Activated CD8-positive, alpha-beta T cell treated with anti-CD3 and anti-CD28 coated beads for 36 hours (primary cell): ENCODE data around the gene PTBP1. TPM values are rescaled to one million over a fixed set of nuclear protein-coding genes. Genes with fewer than 3 reads are reported as not detected.

Source experiments
- ATAC-seq: fragments of 200-7000 bp; cut with Tn5 transposase; one replicate; pipeline ENCODE4 v1.10.0; 2021; ENCODE audit warnings: mild to moderate bottlenecking, moderate library complexity
- CTCF ChIA-PET: fragments of 350-600 bp; sonication (Branson Sonifier 250); formaldehyde crosslinking; loops from one replicate; lab custom pipeline; 2021; ENCODE audit warnings: antibody characterized with exemption; lab: Charles Lee
- POLR2A ChIA-PET: fragments of 350-600 bp; sonication (Branson Sonifier 250); formaldehyde crosslinking; loops from one replicate; lab custom pipeline; 2021; ENCODE audit warnings: antibody characterized with exemption; lab: Charles Lee
- DNase-seq: peaks from one replicate; pipeline ENCODE4 v3.0.0-alpha.2; 2020
- H3K27ac Mint-ChIP-seq: one replicate; pipeline ENCODE4 v1.8.0; 2021; ENCODE audit warnings: mild to moderate bottlenecking, mixed read lengths
- H3K27me3 Mint-ChIP-seq: one replicate; pipeline ENCODE4 v1.8.0; 2021; ENCODE audit warnings: mixed read lengths
- H3K36me3 Mint-ChIP-seq: one replicate; pipeline ENCODE4 v1.8.0; 2021; ENCODE audit warnings: low read depth, mixed read lengths
- H3K4me1 Mint-ChIP-seq: one replicate; pipeline ENCODE4 v1.8.0; 2021; ENCODE audit warnings: low read depth, mixed read lengths
- H3K4me3 Mint-ChIP-seq: one replicate; pipeline ENCODE4 v1.8.0; 2021; ENCODE audit warnings: mild to moderate bottlenecking, moderate library complexity, mixed read lengths
- H3K9me3 Mint-ChIP-seq: one replicate; pipeline ENCODE4 v1.8.0; 2021; ENCODE audit warnings: mixed read lengths
- intact Hi-C: fragments of 100-400 bp; cut with micrococcal nuclease; formaldehyde crosslinking; loops from one replicate; pipeline ENCODE4 v1.10.0; 2022
- total RNA-seq, 2 experiments: library from RNA; stranded (reverse); gene quantifications; one replicate each; pipeline ENCODE4 v1.2.3, GENCODE V29; 2021
- TF ChIP-seq, protein P1 (sequence below): fragments of 200-600 bp; IDR thresholded peaks from one replicate; pipeline ENCODE4 v1.8.0; 2022; ENCODE audit warnings: antibody characterized with exemption, mild to moderate bottlenecking

Gene PTBP1
- total RNA-seq, 2 experiments from 2014 or later, result 581 to 582 TPM

DNA sequence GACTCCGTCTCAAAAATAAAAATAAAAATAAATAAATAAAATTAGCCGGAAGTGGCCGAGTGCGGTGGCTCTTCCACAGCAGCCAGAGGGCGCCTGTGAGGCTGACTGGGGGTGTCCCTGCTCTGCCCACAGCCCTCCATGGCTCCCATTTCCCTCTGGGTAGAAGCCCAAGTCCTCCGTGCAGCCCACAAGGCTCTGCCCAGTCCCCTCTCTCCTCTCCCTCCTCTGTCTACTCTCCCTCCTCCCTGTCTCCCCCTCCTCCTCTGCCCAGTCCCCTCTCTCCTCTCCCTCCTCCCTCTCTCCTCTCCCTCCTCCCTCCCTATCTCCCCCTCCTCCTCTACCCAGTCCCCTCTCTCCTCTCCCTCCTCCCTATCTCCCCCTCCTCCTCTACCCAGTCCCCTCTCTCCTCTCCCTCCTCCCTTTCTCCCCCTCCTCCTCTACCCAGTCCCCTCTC lies 25.9 kb upstream of the PTBP1 start:
- CTCF ChIA-PET, result interaction anchor here (0.6 to 2.3 kb wide), 6 partner anchors 13 to 205 kb away, joined by 3 to 12 read pairs (median 4); no protein-coding TSS in a partner anchor
- Mint-ChIP-seq H3K27ac (no peak overlapping the region), H3K9me3 (no peaks in the 10 kb centered on the region), H3K36me3 (no peaks in the 10 kb centered on the region), H3K4me1 (peaks cover 3% of the 10 kb centered on the region), H3K4me3 (no peak overlapping the region), H3K27me3 (peaks cover 5% of the 10 kb centered on the region)
- intact Hi-C loops, result loop anchor here (5.0 kb wide), 1 partner anchor 146 kb away; the partner anchor contains the start of gene KISS1R
- POLR2A ChIA-PET, result no interaction called here
- TF ChIP-seq, protein P1, sequence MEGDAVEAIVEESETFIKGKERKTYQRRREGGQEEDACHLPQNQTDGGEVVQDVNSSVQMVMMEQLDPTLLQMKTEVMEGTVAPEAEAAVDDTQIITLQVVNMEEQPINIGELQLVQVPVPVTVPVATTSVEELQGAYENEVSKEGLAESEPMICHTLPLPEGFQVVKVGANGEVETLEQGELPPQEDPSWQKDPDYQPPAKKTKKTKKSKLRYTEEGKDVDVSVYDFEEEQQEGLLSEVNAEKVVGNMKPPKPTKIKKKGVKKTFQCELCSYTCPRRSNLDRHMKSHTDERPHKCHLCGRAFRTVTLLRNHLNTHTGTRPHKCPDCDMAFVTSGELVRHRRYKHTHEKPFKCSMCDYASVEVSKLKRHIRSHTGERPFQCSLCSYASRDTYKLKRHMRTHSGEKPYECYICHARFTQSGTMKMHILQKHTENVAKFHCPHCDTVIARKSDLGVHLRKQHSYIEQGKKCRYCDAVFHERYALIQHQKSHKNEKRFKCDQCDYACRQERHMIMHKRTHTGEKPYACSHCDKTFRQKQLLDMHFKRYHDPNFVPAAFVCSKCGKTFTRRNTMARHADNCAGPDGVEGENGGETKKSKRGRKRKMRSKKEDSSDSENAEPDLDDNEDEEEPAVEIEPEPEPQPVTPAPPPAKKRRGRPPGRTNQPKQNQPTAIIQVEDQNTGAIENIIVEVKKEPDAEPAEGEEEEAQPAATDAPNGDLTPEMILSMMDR, result peak; percentile 60
- DNase-seq (peak; percentile 68), ATAC-seq (peak; percentile 78)

DNA sequence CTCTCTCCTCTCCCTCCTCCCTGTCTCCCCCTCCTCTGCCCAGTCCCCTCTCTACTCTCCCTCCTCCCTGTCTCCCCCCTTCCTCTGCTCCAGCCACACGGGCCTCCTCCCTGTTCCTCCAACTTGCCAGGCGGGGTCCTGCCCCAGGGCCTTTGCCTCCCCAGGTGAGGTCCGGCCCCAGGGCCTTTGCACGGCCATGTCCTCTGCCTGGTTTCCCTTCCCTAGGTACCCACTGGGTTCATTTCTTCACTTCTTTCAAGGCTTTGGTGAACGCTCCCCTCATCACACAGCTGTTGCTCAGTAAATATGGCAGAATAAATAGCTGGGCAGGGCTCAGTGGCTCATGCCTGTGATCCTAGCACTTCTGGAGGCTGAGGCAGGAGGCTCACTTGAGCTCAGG lies 25.2 kb upstream of the PTBP1 start:
- no peak for ATAC-seq
- H3K4me1 Mint-ChIP-seq, result peaks cover 3% of the 10 kb centered on the region
- intact Hi-C loops, result loop anchor here (5.0 kb wide), 1 partner anchor 145 kb away; the partner anchor contains the start of gene KISS1R
- H3K27ac Mint-ChIP-seq, result no peak overlapping the region
- H3K4me3 Mint-ChIP-seq, result no peak overlapping the region
- ChIA-PET CTCF (interaction anchor here (0.7 kb wide), 1 partner anchor 92 kb away, joined by 3 read pairs; no protein-coding TSS in a partner anchor), POLR2A (no interaction called here)
- H3K9me3 Mint-ChIP-seq, result no peaks in the 10 kb centered on the region
- peaks cover 5% of the 10 kb centered on the region for H3K27me3 Mint-ChIP-seq
- H3K36me3 Mint-ChIP-seq, result no peaks in the 10 kb centered on the region
- TF ChIP-seq, protein P1, result no peak
- DNase-seq, result no peak

DNA sequence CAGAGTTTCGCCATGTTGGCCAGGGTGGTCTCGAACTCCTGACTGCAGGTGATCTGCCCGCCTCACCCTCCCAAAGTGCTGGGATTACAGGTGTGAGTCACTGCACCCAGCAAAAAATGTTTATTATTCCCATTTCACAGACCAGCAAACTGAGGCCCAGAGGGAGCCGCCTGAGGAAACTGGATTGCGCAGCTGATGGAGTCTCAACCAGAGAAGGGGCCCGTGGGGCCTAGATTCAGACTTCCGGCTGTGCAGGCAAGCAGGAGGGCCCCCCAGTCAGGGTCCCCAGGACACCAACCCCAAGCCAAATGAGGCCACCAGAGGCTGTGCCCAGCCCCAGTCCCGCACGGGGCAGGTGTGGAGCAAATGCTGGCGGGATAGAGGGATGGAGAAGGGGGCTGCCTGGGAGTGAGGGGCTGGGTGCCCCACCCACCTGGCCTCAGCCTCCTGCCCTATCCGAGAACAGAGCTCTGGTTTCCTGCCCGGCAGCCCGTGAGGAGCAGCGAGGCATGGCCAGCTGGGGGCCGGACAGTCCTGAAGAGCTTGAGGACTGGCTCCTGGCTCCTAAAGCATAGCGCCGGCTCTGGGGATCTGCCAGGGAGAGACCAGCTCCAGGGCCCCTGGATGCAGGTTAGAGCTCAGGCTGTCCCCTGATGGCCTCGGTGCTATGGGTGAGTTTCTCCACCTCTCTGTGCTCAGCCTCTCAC lies 24.4 kb upstream of the PTBP1 start:
- no peak overlapping the region for H3K27ac Mint-ChIP-seq
- DNase-seq (no peak), ATAC-seq (no peak)
- peaks cover 3% of the 10 kb centered on the region for H3K4me1 Mint-ChIP-seq
- no peaks in the 10 kb centered on the region for H3K9me3 Mint-ChIP-seq
- no peaks in the 10 kb centered on the region for H3K36me3 Mint-ChIP-seq
- TF ChIP-seq, protein P1, result no peak
- no peak overlapping the region for H3K4me3 Mint-ChIP-seq
- POLR2A ChIA-PET, result interaction anchor here (1.3 kb wide), 1 partner anchor 32 kb away, joined by 4 read pairs; no protein-coding TSS in a partner anchor
- CTCF ChIA-PET, result interaction anchor here (0.7 kb wide), 1 partner anchor 91 kb away, joined by 3 read pairs; no protein-coding TSS in a partner anchor
- peaks cover 5% of the 10 kb centered on the region for H3K27me3 Mint-ChIP-seq
- intact Hi-C loops, result loop anchor here (5.0 kb wide), 1 partner anchor 144 kb away; the partner anchor contains the start of gene KISS1R

DNA sequence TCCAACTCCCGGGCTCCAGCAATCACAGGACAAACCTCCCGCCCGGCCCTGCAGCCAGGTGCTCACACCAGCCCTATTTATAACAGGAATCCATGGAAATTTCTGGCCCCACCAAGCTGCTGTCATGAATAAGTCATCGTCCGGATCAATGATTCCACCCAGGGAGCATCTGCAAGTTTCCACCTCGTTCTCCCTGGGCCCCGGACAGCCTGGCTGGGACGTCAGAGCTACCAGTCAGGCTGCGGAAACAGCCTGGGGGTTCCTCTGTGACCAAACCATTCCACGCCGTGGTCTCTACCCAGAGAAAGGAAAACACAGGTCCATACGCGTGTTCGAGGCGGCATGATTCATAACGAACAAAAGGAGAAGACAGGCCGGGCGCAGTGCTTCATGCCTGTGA lies 20.7 kb upstream of the PTBP1 start:
- TF ChIP-seq, protein P1, result no peak
- ChIA-PET CTCF (no interaction called here), POLR2A (no interaction called here)
- DNase-seq (no peak), ATAC-seq (no peak)
- no peaks in the 10 kb centered on the region for H3K36me3 Mint-ChIP-seq
- peaks cover 6% of the 10 kb centered on the region for H3K27me3 Mint-ChIP-seq
- intact Hi-C loops, result no loop called here
- no peaks in the 10 kb centered on the region for H3K4me1 Mint-ChIP-seq
- H3K9me3 Mint-ChIP-seq, result no peaks in the 10 kb centered on the region
- H3K4me3 Mint-ChIP-seq, result no peak overlapping the region
- H3K27ac Mint-ChIP-seq, result no peak overlapping the region
